Erythroblast (primary cell): ENCODE measurements around the gene SLIT1.

Experiments
- GATA1 ChIP-seq: IDR thresholded peaks from 2 replicates; pipeline ENCODE4 v1.6.1; 2011; ENCODE audit warnings: low read depth, mild to moderate bottlenecking, control low read depth, low read length, moderate library complexity
- POLR2A ChIP-seq: IDR thresholded peaks from 2 replicates; pipeline ENCODE4 v1.6.1; 2011; ENCODE audit warnings: mild to moderate bottlenecking, low read length

GRCh38 chr10:97176226-97176625, 9.5 kb downstream of the SLIT1 start:
- TF ChIP-seq POLR2A, result no peak
- TF ChIP-seq GATA1, result no peak
